GM21576 (cell line): ENCODE results near the gene VTA1.

Source experiments
- ATAC-seq: cut with Tn5 transposase; IDR thresholded peaks from one replicate; pipeline ENCODE4 v1.9.1; 2021; ENCODE audit warnings: mild to moderate bottlenecking, moderate library complexity; ENCODE audit not compliant: unreplicated experiment

Gene VTA1

GRCh38 chr6:142260748-142261147, 113.7 kb downstream of the VTA1 start:
- no peak for ATAC-seq

- no peak for ATAC-seq
Measured at GRCh38 chr6:142262231-142262630, 115.2 kb downstream of the VTA1 start.

- ATAC-seq, result no peak
Measured at GRCh38 chr6:142265476-142265875, 118.4 kb downstream of the VTA1 start.

- no peak for ATAC-seq
Measured at GRCh38 chr6:142266060-142266459, 119.0 kb downstream of the VTA1 start.

- ATAC-seq, result no peak
Measured at GRCh38 chr6:142271476-142271875, 124.4 kb downstream of the VTA1 start.
